GM18951 (cell line): Measurements from ENCODE around the gene BNIP1.

Source experiments
- POLR2A ChIP-seq: IDR thresholded peaks from 4 replicates; pipeline ENCODE4 v1.6.1; 2011; ENCODE audit warnings: mild to moderate bottlenecking; ENCODE audit not compliant: insufficient read length, insufficient read depth; ENCODE audit errors: extremely low read depth
- in situ Hi-C: fragments of 300-500 bp; cut with MboI; formaldehyde crosslinking; loops from one replicate; pipeline ENCODE4 v1.12.0; 2022; ENCODE audit warnings: low sequenced_read_pairs, mixed read lengths, inconsistent platforms; ENCODE audit not compliant: unreplicated experiment

The BNIP1 gene

DNA sequence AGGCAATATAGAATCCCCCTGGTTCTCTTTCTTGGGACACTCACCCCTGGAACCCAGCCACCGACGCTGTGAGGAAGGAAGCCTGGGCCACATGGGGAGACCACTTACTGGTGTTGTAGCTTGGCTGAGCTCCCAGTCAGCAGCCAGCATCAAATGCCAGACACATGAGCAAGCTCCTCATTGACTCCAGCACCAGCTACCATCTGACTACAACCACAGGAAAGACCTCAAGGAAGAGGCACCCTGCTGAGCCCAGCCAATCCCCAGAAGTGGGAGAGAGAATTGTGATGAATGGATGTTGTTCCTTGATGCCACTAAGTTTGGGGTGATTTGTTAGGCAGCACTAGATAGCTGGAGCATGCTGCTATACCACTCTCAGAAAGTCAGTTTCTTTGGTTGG is 36.0 kb downstream of the BNIP1 start:
- in situ Hi-C loops: no loop called here
- no peak for TF ChIP-seq POLR2A

DNA sequence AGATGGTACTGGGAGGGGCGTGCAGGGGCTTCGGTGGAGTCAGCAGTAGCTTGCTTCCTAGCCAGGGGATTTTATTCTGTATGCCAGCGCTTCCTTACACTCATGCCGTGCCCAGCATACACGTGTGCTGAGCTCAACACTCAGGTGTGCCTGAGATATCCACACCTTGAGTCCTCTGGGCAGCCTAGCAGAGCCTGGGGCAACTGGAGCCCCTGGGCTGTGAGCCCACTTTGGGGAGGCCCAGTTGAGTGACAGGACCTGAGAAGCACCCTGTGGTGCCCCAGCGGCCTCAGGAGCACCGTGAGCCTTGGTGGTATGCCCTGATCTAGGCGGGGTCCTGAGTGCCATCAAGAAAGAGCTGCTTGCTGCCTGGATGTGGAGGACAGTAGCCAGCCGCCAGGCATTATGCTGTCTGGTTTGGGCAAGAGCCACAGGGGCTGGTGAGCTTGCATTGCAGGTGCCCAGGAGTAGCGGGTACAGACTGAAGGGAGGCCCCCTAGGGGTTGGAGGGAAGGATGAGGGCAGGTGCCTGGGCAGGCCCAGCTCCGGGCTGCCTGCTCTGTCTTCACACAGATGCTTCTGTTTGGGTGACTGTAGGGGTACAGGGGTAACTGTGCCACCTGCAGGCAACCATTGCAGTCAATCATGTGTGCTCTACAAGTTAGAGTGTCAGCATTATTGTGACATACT is 42.9 kb downstream of the BNIP1 start:
- in situ Hi-C loops: no loop called here
- no peak for TF ChIP-seq POLR2A

DNA sequence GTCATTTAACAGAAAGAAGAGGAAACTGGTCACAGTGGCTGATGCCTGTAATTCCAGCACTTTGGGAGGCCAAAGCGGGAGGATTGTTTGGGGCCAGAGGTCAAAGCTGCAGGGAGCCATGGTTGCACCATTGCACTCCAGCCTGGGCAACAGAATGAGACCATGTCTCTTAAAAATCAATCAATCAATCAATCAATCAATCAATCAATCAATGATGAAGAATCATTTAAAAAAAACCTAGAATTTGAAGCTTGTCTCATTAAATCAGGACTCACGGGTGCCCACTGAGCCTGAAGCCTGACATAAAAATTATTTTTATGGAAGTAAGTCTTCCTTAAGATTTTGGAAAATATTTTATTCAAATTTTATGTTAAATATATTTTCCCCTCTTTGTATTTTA is 43.9 kb downstream of the BNIP1 start:
- in situ Hi-C loops: no loop called here
- no peak for TF ChIP-seq POLR2A

DNA sequence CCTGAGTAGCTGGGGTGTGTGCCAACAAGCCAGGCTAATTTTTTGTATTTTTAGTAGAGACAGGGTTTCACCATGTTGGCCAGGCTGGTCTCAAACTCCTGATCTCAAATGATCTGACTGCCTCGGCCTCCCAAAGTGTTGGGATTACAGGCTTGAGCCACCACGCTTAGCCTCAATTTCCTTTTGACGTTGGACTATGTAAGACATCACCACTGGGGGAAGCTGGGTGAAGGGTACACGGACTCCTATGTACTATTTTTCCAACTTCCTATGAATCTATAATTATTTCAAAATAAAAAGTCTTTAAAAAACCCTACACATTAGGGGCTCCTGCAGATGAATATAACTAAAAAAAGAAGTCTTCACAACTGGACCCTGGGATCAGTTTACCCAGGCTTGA is 46.7 kb downstream of the BNIP1 start:
- no peak for TF ChIP-seq POLR2A
- in situ Hi-C loops: no loop called here

DNA sequence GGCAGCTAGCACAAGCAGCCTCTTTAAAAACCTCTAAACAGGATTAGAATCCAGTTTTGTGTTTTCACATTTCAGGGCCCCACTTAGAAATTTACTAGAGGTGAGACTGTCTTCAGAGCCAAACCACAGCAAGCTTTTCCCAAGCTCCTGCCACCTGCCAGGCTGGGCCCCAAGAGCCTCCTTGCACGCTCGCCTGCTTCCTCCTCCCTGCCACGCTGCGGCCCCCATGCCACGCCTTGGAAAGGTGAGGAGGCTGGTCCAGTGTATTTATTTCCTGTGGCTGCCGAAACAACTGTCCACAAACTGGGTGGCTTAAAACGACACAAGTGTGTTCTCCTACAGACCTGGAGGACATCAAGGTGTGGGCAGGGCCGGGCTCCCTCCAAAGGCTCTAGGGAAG is 47.2 kb downstream of the BNIP1 start:
- in situ Hi-C loops: no loop called here
- no peak for TF ChIP-seq POLR2A

DNA sequence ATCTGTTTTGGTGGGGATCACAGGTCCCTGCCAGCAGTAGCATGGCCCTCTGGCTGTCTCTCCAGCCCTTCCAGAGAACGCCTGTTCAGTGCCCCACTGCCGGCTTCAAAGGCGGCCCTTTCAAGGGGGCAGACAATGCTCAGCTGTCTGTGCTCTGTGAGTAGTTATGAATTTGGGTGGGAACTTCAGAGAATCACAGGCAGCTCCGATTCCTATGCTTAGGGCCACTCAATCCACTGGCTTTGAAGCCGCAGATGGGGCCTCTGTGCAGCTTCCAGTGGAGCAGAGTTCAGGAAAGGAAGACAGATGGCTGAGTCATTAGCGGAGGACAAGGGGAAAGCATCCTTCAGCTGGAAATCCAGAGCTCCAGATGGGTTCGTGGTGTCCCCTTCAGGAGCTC is 48.2 kb downstream of the BNIP1 start:
- TF ChIP-seq POLR2A: no peak
- in situ Hi-C loops: no loop called here

DNA sequence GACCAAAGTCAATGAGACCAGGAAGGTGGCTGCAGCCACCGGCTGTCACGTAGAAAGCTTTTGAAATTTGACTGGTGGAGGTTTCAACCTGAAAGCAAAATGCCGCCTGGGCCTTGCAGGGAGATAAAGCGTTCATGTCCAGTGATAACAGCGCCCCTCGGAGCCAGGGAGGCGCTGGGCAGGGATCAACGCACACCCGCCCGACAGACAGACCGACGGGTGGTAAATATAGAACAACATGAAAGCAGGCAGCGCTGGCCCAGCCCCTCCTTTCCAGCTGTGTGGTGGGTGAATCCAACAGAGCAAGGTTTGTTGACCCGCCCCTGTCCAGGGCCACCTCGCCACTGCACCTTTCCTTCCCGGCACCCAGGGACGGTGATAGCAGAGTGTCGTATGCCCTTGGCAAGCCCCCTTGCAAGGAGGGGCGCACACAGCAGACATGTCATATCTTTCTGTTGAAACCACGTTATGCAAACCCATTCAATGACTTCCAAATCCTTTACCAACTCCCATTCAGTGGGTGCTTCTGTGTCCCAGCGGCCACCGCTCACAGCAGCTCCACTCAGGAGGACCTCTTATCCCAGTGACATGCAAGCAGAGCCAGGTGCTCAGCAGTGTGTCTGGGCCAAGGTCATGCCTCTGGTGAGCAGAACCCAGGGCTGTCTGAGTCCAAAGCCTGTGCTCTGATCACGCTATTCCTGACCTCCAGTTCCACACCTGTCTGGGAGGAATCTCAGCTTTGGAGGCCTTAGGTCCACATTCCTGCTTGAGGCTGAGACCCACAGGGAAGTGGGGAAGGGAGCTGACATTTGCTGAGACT is 52.0 kb downstream of the BNIP1 start:
- in situ Hi-C loops: no loop called here
- no peak for TF ChIP-seq POLR2A

DNA sequence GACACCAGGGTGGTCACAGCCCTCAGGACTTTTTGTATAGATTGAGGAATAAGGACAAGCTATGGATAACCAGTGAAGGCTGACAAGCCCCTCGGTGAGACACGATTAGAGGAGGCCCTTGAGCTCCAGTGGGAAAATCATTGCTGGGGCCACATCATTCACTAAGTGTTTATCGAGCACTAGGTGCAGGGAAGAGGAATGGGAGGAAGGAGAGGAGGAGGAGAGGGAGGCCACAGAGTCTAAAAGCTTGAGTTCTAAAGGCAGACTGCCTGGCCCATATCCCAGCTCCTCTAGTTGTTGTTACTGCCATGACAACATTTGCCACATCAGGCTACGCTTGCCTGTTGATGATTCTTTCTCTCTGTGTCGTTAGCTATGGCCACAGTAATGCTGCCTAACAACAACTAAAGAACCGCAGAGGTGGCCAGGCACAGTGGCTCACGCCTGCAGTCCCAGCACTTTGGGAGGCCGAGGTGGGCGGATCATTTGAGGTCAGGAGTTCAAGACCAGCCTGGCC is 53.1 kb downstream of the BNIP1 start:
- in situ Hi-C loops: no loop called here
- TF ChIP-seq POLR2A: no peak

DNA sequence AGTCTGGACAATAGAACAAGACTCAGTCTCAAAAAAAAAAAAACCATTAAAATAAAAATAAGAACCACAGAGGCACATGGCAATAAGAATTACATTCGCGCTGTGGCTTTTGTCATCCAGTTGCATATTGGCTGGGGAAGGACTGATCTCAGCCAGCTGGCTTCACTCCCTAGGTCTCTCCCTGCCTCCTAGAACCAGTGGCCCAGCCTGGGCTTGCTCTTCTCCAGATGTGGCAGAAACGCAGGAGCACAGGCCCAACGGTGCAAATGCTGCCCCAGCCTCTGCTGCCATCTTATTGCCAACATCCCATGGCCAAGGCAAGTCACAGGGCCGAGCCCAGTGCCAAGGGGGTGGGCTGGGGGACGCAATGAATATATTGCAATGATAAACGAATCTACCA is 53.7 kb downstream of the BNIP1 start:
- in situ Hi-C loops: no loop called here
- no peak for TF ChIP-seq POLR2A

DNA sequence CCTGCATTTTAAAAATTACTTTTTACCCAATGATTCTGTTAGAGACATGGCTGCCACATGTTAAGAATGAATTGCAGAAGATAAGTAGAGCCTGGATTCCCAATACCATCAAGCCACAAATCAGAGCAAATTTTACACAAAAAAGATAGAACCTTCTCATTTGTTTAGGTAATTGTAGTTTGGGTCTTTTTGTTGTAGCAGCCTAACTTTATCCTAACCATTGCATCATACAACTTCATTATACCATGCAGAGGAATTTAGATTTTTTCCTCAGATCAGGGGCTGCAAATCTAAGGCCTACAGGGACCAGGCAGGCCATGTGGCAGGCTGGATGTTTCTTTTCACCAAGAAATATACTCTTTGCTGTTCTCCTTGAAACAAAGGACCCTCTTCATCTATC is 56.0 kb downstream of the BNIP1 start:
- TF ChIP-seq POLR2A: no peak
- in situ Hi-C loops: no loop called here

- TF ChIP-seq POLR2A: no peak
- in situ Hi-C loops: no loop called here
Measured at GRCh38 chr5:173201636-173202265, 57.4 kb downstream of the BNIP1 start.

GRCh38 chr5:173202266-173202875 is 58.0 kb downstream of the BNIP1 start:
- in situ Hi-C loops: no loop called here
- no peak for TF ChIP-seq POLR2A
